Astrocyte of the spinal cord (primary cell): ENCODE data around the gene ASIC2.
"Not testable (repeated sequence)": the region's sequence is repeated elsewhere in the genome, so short reads cannot be mapped to it uniquely, and the experiment has no call there.

ENCODE experiments used
- DNase-seq: peaks from one replicate; pipeline ENCODE4 v3.0.0; 2011; ENCODE audit warnings: low read depth, low spot score
- H3K4me3 ChIP-seq: 2 replicates; pipeline ENCODE4 v1.5.1; 2011; ENCODE audit warnings: low read depth, mild to moderate bottlenecking, low read length, moderate library complexity
- in situ Hi-C: cut with HindIII; loops from 2 replicates; pipeline ENCODE4 v1.10.0; 2017; ENCODE audit warnings: low sequenced_read_pairs
- TF ChIP-seq, protein P1 (sequence below): IDR thresholded peaks from 2 replicates; pipeline ENCODE4 v1.5.1; 2012; ENCODE audit warnings: low read depth, mild to moderate bottlenecking, low read length, inconsistent platforms

Gene ASIC2

DNA sequence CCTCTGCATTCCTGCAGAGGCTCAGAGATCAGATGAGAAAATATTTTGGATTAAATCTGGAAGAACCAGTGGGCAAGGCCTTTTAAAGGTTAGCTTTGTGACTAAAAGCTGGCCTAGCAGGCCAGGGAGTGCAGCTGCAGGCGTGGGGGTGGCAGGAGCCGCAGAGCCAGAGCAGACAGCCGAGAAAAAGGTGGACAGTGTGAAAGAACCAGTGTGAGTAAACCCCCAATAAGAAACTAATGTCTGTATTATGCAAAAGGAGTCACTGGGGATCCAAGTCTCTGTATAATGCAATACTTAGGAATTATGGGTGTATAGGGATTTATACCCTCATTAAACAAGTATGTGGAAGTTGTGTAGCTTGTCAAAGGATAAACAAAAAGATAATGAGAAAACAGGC is 322.8 kb downstream of the ASIC2 start:
- in situ Hi-C loops = no loop called here
- no peak for DNase-seq
- TF ChIP-seq, protein P1, sequence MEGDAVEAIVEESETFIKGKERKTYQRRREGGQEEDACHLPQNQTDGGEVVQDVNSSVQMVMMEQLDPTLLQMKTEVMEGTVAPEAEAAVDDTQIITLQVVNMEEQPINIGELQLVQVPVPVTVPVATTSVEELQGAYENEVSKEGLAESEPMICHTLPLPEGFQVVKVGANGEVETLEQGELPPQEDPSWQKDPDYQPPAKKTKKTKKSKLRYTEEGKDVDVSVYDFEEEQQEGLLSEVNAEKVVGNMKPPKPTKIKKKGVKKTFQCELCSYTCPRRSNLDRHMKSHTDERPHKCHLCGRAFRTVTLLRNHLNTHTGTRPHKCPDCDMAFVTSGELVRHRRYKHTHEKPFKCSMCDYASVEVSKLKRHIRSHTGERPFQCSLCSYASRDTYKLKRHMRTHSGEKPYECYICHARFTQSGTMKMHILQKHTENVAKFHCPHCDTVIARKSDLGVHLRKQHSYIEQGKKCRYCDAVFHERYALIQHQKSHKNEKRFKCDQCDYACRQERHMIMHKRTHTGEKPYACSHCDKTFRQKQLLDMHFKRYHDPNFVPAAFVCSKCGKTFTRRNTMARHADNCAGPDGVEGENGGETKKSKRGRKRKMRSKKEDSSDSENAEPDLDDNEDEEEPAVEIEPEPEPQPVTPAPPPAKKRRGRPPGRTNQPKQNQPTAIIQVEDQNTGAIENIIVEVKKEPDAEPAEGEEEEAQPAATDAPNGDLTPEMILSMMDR = no peak
- H3K4me3 ChIP-seq = no peak overlapping the region

GRCh38 chr17:32969231-32969630 is 323.9 kb downstream of the ASIC2 start:
- in situ Hi-C loops, H3K4me3 ChIP-seq, DNase-seq: not testable (repeated sequence)

- in situ Hi-C loops = no loop called here
- DNase-seq = no peak
- no peak overlapping the region for H3K4me3 ChIP-seq
- TF ChIP-seq, protein P1 = no peak
These were observed 328.6 kb downstream of the ASIC2 start for GRCh38 chr17:32964541-32964940.
